ENCODE data around the gene PKN1. TPM values are rescaled to one million over a fixed set of nuclear protein-coding genes. Genes with fewer than 3 reads are reported as not detected.

The PKN1 gene
- total RNA-seq (2021), result 257 and 417 TPM in 2 replicates
- percentile 64 among the genes with signal in this experiment for Bru-seq, nascent RNA
- percentile 61 among the genes with signal in this experiment for BruChase-seq, experiment 1, labeled RNA remaining after a 2-hour chase
- percentile 78 among the genes with signal in this experiment for BruChase-seq, experiment 2, labeled RNA remaining after a 6-hour chase
- long read RNA-seq, transcript PKN1-201 (22 exons, 3,069 nt), result major isoform, 264 of 340 reads
- long read RNA-seq, partial matches to known transcripts, result 48 of 340 reads
- long read RNA-seq, other reads (novel, unspliced or antisense), result 28 of 340 reads

DNA sequence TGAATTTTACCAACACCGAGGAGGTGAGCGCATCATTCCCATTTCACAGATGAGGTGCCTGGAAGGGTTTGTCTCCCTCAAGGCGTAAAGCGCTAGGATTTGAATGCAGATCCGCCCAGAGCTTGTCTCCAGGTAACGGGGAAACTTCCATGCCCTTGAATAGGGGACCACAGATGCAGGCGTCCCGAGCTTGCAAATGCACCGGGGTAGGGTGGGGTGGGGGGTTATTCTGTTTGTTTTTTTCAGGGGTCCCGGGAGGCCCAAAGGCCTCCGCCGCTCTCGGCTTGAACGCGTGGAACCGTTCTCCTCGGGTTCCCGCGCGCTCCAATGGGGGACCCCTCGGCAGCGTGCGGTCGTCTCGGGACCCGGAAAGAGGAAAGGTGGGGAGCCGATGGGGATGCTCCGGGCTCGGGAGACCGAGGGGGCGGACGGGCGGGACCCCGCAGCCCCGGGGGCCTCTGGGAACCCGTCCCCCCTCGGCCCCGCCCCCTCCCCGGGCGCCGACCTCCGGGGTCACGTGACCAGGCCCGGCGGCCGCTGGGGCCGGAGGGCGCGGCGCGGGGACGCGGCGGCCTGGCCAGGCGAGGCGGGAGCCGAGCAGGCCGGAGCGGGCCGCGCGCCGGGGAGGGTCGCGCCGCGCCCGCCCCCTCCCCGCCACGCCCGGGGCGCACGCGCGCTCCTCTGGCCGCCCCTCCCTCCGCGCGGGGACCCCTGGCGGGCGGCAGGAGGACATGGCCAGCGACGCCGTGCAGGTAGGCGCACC lies at the start of gene PKN1:
TSS of gene PKN1 (plus strand) at position 516 of the 763 bp plus-strand sequence. CDS start at position 732, 216 bp downstream.
- POLR2A ChIA-PET (ENCODE audit: unreplicated experiment), result interaction anchor here (0.6 to 0.7 kb wide), 2 partner anchors 62 to 1391 kb away, joined by 3 to 7 read pairs; no protein-coding TSS in a partner anchor
- no TSS peak for BruUV-seq (replicated peaks)
- intact Hi-C loops (cut with micrococcal nuclease; ENCODE audit: unreplicated experiment), result loop anchor here (5.0 to 10.0 kb wide), 2 partner anchors 62 to 119 kb away; partner anchors contain the start of gene GIPC1
- TF ChIP-seq EZH2 (IDR thresholded peaks at IDR 0.05; ENCODE audit: low read depth), result no peak
- TF ChIP-seq, protein P1, sequence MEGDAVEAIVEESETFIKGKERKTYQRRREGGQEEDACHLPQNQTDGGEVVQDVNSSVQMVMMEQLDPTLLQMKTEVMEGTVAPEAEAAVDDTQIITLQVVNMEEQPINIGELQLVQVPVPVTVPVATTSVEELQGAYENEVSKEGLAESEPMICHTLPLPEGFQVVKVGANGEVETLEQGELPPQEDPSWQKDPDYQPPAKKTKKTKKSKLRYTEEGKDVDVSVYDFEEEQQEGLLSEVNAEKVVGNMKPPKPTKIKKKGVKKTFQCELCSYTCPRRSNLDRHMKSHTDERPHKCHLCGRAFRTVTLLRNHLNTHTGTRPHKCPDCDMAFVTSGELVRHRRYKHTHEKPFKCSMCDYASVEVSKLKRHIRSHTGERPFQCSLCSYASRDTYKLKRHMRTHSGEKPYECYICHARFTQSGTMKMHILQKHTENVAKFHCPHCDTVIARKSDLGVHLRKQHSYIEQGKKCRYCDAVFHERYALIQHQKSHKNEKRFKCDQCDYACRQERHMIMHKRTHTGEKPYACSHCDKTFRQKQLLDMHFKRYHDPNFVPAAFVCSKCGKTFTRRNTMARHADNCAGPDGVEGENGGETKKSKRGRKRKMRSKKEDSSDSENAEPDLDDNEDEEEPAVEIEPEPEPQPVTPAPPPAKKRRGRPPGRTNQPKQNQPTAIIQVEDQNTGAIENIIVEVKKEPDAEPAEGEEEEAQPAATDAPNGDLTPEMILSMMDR (conservative IDR thresholded peaks at IDR 0.05), result no peak
- CTCF ChIA-PET, result interaction anchor here (0.6 to 0.9 kb wide), 4 partner anchors 70 to 296 kb away, joined by 6 to 14 read pairs (median 9); partner anchors contain the start of gene ASF1B
- Histone ChIP-seq H3K27me3 (ENCODE audit: insufficient read depth, low read depth) (no peaks in the 10 kb centered on the region; the same call in 1 of the 2 replicates), H3K27ac (peak within 1 kb of the TSS; percentile 51), H3K9me3 (ENCODE audit: insufficient read depth, low read depth) (no peaks in the 10 kb centered on the region), H3K36me3 (ENCODE audit: low read depth) (no peaks in the 10 kb centered on the region), H3K4me2 (peak within 1 kb of the TSS; percentile 95), H3K4me3 (peak within 1 kb of the TSS; percentile 93), H3K79me2 (ENCODE audit: low read depth) (peaks cover 43% of the 10 kb centered on the region), H3K9me2 (ENCODE audit: insufficient read depth) (no peaks in the 10 kb centered on the region), H2AFZ (peak within 1 kb of the TSS; percentile 82), H3K4me1 (replicated peaks; ENCODE audit: insufficient read depth) (peaks cover 24% of the 10 kb centered on the region), H4K20me1 (ENCODE audit: insufficient read depth) (peaks cover 24% of the 10 kb centered on the region), H3F3A (ENCODE audit: insufficient read depth, low read depth) (peaks cover 41% of the 10 kb centered on the region)
- DNase-seq, result peak; percentile 38 to 66

DNA sequence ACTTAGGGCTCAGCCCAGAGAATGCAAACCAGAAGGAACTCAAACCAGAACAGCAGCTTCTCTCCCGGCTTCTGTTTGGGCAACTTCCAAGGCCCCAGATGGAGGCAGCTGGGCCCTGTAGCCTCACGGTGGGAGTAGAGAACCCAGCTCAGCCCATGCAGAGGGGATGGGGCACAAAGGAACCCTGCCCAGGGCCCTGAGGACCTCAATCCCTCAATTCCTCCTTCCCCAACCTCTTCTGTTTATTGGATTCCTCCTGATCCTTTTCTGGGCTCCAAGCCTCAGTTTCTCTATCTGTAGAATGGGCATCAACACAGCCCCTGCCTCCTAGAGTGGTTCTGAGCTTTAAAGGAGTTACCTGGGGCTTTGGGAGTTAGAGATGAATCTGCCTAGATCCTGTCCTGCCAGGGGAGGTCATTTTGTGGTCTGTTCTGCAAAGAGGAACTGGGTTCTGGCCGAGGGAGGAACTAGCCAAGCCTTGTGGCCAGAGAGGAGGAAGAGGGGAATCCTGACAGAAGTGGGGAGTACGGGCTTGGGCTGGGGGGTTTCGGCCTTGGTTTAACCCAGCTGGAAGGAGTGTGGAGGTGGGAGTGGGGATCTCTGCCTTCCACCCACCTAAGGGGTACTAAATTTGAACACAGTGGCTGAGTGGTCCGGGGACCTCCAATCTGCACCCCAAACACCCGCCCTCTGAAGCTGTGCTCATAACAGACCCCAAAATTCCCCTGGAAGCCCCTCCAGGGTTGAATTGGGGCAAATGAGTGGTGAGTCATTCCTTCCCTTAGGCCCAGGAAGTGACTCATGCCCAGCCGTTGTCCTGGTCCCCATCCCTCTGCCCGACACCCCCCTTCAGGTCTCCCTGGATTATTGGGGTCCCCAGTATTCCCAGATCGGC lies 49.2 kb upstream of the PKN1 start:
- peaks cover 36% of the 10 kb centered on the region for H3K4me1 ChIP-seq (replicated peaks; ENCODE audit: insufficient read depth)
- no peaks in the 10 kb centered on the region for H3K27me3 ChIP-seq (ENCODE audit: insufficient read depth, low read depth)
- BruUV-seq (replicated peaks), result no TSS peak
- H3K9me3 ChIP-seq (ENCODE audit: insufficient read depth, low read depth), result no peaks in the 10 kb centered on the region
- peak overlapping the region; percentile 10; the same call in 1 of the 2 replicates for H3K4me3 ChIP-seq
- H2AFZ ChIP-seq, result no peak overlapping the region
- H3K27ac ChIP-seq, result peak overlapping the region; percentile 30
- CTCF ChIA-PET, result no interaction called here
- H4K20me1 ChIP-seq (ENCODE audit: insufficient read depth), result no peaks in the 10 kb centered on the region
- peak overlapping the region; percentile 52 for H3K4me2 ChIP-seq
- TF ChIP-seq, protein P1 (conservative IDR thresholded peaks at IDR 0.05), result no peak
- no peaks in the 10 kb centered on the region for H3K9me2 ChIP-seq (ENCODE audit: insufficient read depth)
- H3F3A ChIP-seq (ENCODE audit: insufficient read depth, low read depth), result peaks cover 52% of the 10 kb centered on the region
- no peaks in the 10 kb centered on the region for H3K36me3 ChIP-seq (ENCODE audit: low read depth)
- H3K79me2 ChIP-seq (ENCODE audit: low read depth), result peaks cover 15% of the 10 kb centered on the region
- POLR2A ChIA-PET (ENCODE audit: unreplicated experiment), result no interaction called here
- DNase-seq, result peak in 1 of 2 experiments; percentile 14
- intact Hi-C loops (cut with micrococcal nuclease; ENCODE audit: unreplicated experiment), result no loop called here

DNA sequence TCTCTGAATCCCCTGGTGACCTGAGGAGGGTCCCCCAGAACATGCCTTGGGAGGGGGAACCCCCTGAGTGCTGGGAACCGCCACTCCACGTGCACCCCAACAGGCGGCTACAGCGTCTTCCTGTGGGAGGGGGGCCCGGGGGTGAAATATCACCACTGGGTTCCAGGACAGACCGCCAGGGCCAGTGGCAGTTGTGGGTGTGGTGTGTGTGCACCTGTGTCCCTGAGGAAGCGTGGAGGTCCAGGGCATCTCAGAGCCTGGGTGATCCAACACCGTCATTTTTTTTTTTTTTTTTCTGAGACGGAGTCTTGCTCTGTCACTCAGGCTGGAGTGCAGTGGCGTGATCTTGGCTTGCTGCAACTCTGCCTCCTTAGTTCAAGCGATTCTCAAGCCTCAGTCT lies 47.6 kb upstream of the PKN1 start:
- intact Hi-C loops (cut with micrococcal nuclease; ENCODE audit: unreplicated experiment), result no loop called here

More for the DNA sequence above, 47.6 kb upstream of the PKN1 start:
- H3K36me3 ChIP-seq (ENCODE audit: low read depth), result no peaks in the 10 kb centered on the region
- peaks cover 36% of the 10 kb centered on the region for H3F3A ChIP-seq (ENCODE audit: insufficient read depth, low read depth)
- DNase-seq, result no peak
- H3K4me2 ChIP-seq, result no peak overlapping the region
- no peaks in the 10 kb centered on the region for H3K9me2 ChIP-seq (ENCODE audit: insufficient read depth)
- H3K27me3 ChIP-seq (ENCODE audit: insufficient read depth, low read depth), result no peaks in the 10 kb centered on the region
- POLR2A ChIA-PET (ENCODE audit: unreplicated experiment), result no interaction called here
- H2AFZ ChIP-seq, result no peak overlapping the region
- CTCF ChIA-PET, result interaction anchor here (0.7 kb wide), 1 partner anchor 93 kb away, joined by 8 read pairs; no protein-coding TSS in a partner anchor
- no peaks in the 10 kb centered on the region for H3K9me3 ChIP-seq (ENCODE audit: insufficient read depth, low read depth)
- TF ChIP-seq, protein P1 (conservative IDR thresholded peaks at IDR 0.05), result no peak
- no peak for TF ChIP-seq EZH2 (IDR thresholded peaks at IDR 0.05; ENCODE audit: low read depth)
- no peaks in the 10 kb centered on the region for H4K20me1 ChIP-seq (ENCODE audit: insufficient read depth)
- BruUV-seq (replicated peaks), result no TSS peak
- H3K27ac ChIP-seq, result no peak overlapping the region
- no peak overlapping the region for H3K4me3 ChIP-seq
- peaks cover 15% of the 10 kb centered on the region for H3K79me2 ChIP-seq (ENCODE audit: low read depth)
- peaks cover 35% of the 10 kb centered on the region for H3K4me1 ChIP-seq (replicated peaks; ENCODE audit: insufficient read depth)

All from PC-9 (cell line).